Adrenal gland (tissue), 5 donors: ENCODE measurements around the gene WASHC3.

Source experiments
- POLR2A ChIP-seq, 2 donors: fragments of 450-650 bp; IDR thresholded peaks; one replicate each; pipeline ENCODE4 v1.6.1; 2017; ENCODE audit warnings: antibody characterized with exemption in 2 of 2, mild to moderate bottlenecking in 2 of 2, moderate library complexity in 1 of 2
- TF ChIP-seq, protein P1 (sequence below), 6 experiments: fragments of 450-650 bp in 4 of 6; fragments of 200-600 bp in 2 of 6; sonication (generic) in 1 of 6; IDR thresholded peaks; 1 replicate in 5 of 6; 2 replicates in 1 of 6; pipeline versions ENCODE4 v1.5.1 to v1.8.0; 2016 to 2021; ENCODE audit warnings: antibody characterized with exemption in 6 of 6, mild to moderate bottlenecking in 2 of 6, moderate library complexity in 1 of 6
- donor health status: DM: no; HTN: no; CAD: no.

DNA sequence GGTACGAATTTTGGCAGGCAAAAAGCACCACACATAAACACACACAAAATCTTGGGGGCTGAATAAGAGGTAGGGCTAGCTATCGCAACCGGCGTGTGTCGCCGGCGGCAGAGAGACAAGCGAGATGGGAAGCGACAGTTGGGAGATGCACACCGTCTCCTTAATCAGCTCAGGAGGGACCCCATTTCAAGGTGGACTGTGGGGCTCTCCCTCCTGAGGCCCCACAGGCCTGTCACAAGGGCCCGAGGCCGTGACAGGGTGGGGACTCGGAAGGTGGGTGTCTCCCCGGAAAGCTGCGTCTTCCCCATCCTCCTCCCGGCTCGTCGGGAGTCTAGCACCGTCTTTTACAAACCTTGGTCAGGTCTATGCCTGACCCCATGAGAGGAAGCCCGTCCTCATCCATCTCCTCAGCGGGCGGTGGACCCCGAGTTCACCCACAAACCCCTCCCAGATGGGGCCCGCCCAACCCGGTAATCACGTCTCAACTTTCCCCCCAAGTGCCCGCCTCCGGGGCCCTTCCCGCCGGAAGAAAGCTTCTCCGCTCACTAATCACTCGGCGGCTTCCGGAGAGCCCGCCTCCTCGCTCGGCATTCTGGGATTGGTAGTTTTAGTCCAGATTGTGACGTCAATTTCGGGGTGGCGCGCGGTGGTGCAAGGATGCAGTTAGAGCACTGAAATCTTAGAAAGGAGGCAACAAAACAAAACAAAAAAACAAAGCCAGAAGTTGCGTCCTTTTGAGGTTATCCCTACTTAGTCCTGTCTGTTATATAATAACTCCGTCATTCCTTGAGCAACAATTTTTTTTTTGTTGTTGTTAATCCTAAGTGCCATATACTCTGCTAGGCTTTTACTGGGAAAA lies at the start of gene WASHC3:
- peak in 1 of 2 donors; percentile 61 for TF ChIP-seq POLR2A (IDR thresholded peaks at IDR 0.05)
- TF ChIP-seq, protein P1, sequence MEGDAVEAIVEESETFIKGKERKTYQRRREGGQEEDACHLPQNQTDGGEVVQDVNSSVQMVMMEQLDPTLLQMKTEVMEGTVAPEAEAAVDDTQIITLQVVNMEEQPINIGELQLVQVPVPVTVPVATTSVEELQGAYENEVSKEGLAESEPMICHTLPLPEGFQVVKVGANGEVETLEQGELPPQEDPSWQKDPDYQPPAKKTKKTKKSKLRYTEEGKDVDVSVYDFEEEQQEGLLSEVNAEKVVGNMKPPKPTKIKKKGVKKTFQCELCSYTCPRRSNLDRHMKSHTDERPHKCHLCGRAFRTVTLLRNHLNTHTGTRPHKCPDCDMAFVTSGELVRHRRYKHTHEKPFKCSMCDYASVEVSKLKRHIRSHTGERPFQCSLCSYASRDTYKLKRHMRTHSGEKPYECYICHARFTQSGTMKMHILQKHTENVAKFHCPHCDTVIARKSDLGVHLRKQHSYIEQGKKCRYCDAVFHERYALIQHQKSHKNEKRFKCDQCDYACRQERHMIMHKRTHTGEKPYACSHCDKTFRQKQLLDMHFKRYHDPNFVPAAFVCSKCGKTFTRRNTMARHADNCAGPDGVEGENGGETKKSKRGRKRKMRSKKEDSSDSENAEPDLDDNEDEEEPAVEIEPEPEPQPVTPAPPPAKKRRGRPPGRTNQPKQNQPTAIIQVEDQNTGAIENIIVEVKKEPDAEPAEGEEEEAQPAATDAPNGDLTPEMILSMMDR (IDR thresholded peaks at IDR 0.05): no peak
